IMR-90 (cell line): ENCODE measurements around the gene MT1H. TPM values are rescaled to one million over a fixed set of nuclear protein-coding genes. Genes with fewer than 3 reads are reported as not detected.

Source experiments
- ATAC-seq: fragments of 200-7000 bp; cut with Tn5 transposase; 2 replicates; pipeline ENCODE4 v1.9.1; 2020; ENCODE audit warnings: low read depth, mild to moderate bottlenecking, moderate library complexity
- BruUV-seq: library from RNA; stranded (reverse); fragments of 400-500 nt; replicated peaks from 2 replicates; lab custom pipeline; 2021; lab: Mats Ljungman, UMichigan
- CTCF ChIA-PET: fragments of 300-600 bp; formaldehyde crosslinking; extraction: SDS; loops from one replicate; lab custom pipeline; 2021; ENCODE audit warnings: antibody characterized with exemption; lab: Yijun Ruan, JAX
- POLR2A ChIA-PET: fragments of 300-600 bp; sonication (Branson Sonifier 250); formaldehyde crosslinking; loops from one replicate; lab custom pipeline; 2022; ENCODE audit warnings: antibody characterized with exemption; ENCODE audit not compliant: unreplicated experiment; lab: Charles Lee
- DNase-seq: peaks from one replicate; pipeline ENCODE4 v3.0.0; 2013
- H2AFZ ChIP-seq: replicated peaks from 2 replicates; pipeline ENCODE3; 2013; ENCODE audit warnings: low read length, mild to moderate bottlenecking; ENCODE audit not compliant: poor library complexity
- H2AK5ac ChIP-seq: 2 replicates; pipeline ENCODE4 v1.6.1; 2013; ENCODE audit warnings: low read depth, low read length, inconsistent platforms
- H2AK9ac ChIP-seq: replicated peaks from 2 replicates; pipeline ENCODE3; 2013; ENCODE audit warnings: mild to moderate bottlenecking, low read depth, low read length, moderate library complexity; ENCODE audit not compliant: poor library complexity
- H2BK120ac ChIP-seq: 2 replicates; pipeline ENCODE4 v1.6.1; 2013; ENCODE audit warnings: low read depth, low read length, inconsistent platforms
- H2BK15ac ChIP-seq: 3 replicates; pipeline ENCODE4 v1.6.1; 2013; ENCODE audit warnings: low read depth, low read length, inconsistent platforms
- H2BK20ac ChIP-seq: 2 replicates; pipeline ENCODE4 v1.6.1; 2013; ENCODE audit warnings: low read depth, mild to moderate bottlenecking, inconsistent platforms, low read length, moderate library complexity
- H2BK5ac ChIP-seq: 2 replicates; pipeline ENCODE4 v1.6.1; 2013; ENCODE audit warnings: mild to moderate bottlenecking, low read depth, low read length, inconsistent platforms; ENCODE audit not compliant: poor library complexity, severe bottlenecking
- H3K14ac ChIP-seq: replicated peaks from 2 replicates; pipeline ENCODE4 v1.6.1; 2013; ENCODE audit warnings: low read depth, low read length, inconsistent platforms
- H3K18ac ChIP-seq: 2 replicates; pipeline ENCODE4 v1.6.1; 2013; ENCODE audit warnings: low read depth, low read length, control low read depth
- H3K23ac ChIP-seq: 2 replicates; pipeline ENCODE4 v1.6.1; 2013; ENCODE audit warnings: low read depth, low read length, inconsistent platforms
- H3K27ac ChIP-seq: 2 replicates; pipeline ENCODE4 v1.5.1; 2013; ENCODE audit warnings: mild to moderate bottlenecking, control low read depth, low read length; ENCODE audit not compliant: insufficient read depth
- H3K27me3 ChIP-seq: 2 replicates; pipeline ENCODE4 v1.6.1; 2013; ENCODE audit warnings: low read length; ENCODE audit not compliant: control insufficient read depth, insufficient read depth
- H3K36me3 ChIP-seq: 2 replicates; pipeline ENCODE4 v1.6.1; 2013; ENCODE audit warnings: low read length, mixed read lengths; ENCODE audit not compliant: control insufficient read depth, insufficient read depth
- H3K4ac ChIP-seq: 2 replicates; pipeline ENCODE4 v1.6.1; 2013; ENCODE audit warnings: low read depth, low read length, inconsistent platforms
- H3K4me1 ChIP-seq: 2 replicates; pipeline ENCODE4 v1.6.1; 2013; ENCODE audit warnings: low read length, mixed read lengths; ENCODE audit not compliant: control insufficient read depth, insufficient read depth
- H3K4me2 ChIP-seq: 2 replicates; pipeline ENCODE4 v1.6.1; 2013; ENCODE audit warnings: low read depth, mild to moderate bottlenecking, control low read depth, low read length, moderate library complexity
- H3K4me3 ChIP-seq: 2 replicates; pipeline ENCODE4 v1.5.1; 2013; ENCODE audit warnings: low read depth, mild to moderate bottlenecking, control low read depth, low read length, moderate library complexity; ENCODE audit not compliant: insufficient read depth
- H3K56ac ChIP-seq: 2 replicates; pipeline ENCODE4 v1.6.1; 2013; ENCODE audit warnings: low read length, inconsistent platforms; ENCODE audit not compliant: insufficient read depth; ENCODE audit errors: extremely low read depth
- H3K79me1 ChIP-seq, 2 experiments: 2 replicates each; pipeline ENCODE4 v1.6.1; 2013; ENCODE audit warnings: low read length in 2 of 2, inconsistent platforms in 1 of 2, low read depth in 1 of 2
- H3K9ac ChIP-seq: 2 replicates; pipeline ENCODE4 v1.6.1; 2013; ENCODE audit warnings: low read depth, low read length, control low read depth
- H3K9me1 ChIP-seq: 2 replicates; pipeline ENCODE4 v1.6.1; 2013; ENCODE audit warnings: low read length, inconsistent platforms; ENCODE audit not compliant: insufficient read depth
- H3K9me3 ChIP-seq: 2 replicates; pipeline ENCODE4 v1.6.1; 2013; ENCODE audit warnings: low read length; ENCODE audit not compliant: control insufficient read depth, insufficient read depth
- H4K20me1 ChIP-seq: 2 replicates; pipeline ENCODE4 v1.6.1; 2013; ENCODE audit warnings: low read length, inconsistent platforms; ENCODE audit not compliant: insufficient read depth
- H4K5ac ChIP-seq: 2 replicates; pipeline ENCODE4 v1.6.1; 2013; ENCODE audit warnings: mild to moderate bottlenecking, low read depth, low read length, control low read depth
- H4K8ac ChIP-seq, 2 experiments: 2 replicates each; pipeline ENCODE4 v1.6.1; 2013; ENCODE audit warnings: low read depth in 2 of 2, low read length in 2 of 2, control low read depth in 1 of 2, inconsistent platforms in 1 of 2
- H4K91ac ChIP-seq: 2 replicates; pipeline ENCODE4 v1.6.1; 2013; ENCODE audit warnings: low read depth, low read length, inconsistent platforms; ENCODE audit not compliant: insufficient read depth
- CHD1 ChIP-seq: IDR thresholded peaks from 2 replicates; pipeline ENCODE4 v1.6.1; 2012; ENCODE audit warnings: low read depth, low read length, improper control_type of control experiment
- MAFK ChIP-seq: IDR thresholded peaks from 2 replicates; pipeline ENCODE4 v1.6.1; 2012; ENCODE audit warnings: low read depth, low read length, improper control_type of control experiment
- NFE2L2 ChIP-seq: fragments of 150-350 bp; IDR thresholded peaks from 2 replicates; pipeline ENCODE4 v1.6.1; 2016; ENCODE audit warnings: low read depth, mild to moderate bottlenecking, low read length
- WGBS, 2 experiments: methylation state at CpG; one replicate each; pipeline versions ENCODE4 v1.1.5 to v1.1.7; 2013; ENCODE audit warnings: missing lambda C conversion rate in 2 of 2; ENCODE audit not compliant: insufficient read length in 1 of 2; ENCODE audit errors: extremely low coverage in 2 of 2; 5-methylcytosine and 5-hydroxymethylcytosine counted together
- dilution Hi-C: fragments of 300-500 bp; cut with HindIII; formaldehyde crosslinking; loops from one replicate; pipeline ENCODE4 v1.14.3; 2018; ENCODE audit warnings: low sequenced_read_pairs; ENCODE audit not compliant: unreplicated experiment
- in situ Hi-C: fragments of 300-500 bp; cut with MboI; formaldehyde crosslinking; loops from 3 replicates; pipeline ENCODE4 v1.14.3; 2019; ENCODE audit warnings: low sequenced_read_pairs, inconsistent platforms, mixed read lengths
- intact Hi-C: fragments of 100-400 bp; cut with micrococcal nuclease; formaldehyde crosslinking; loops from 2 replicates; pipeline ENCODE4 v1.10.0; 2022
- polyA plus RNA-seq, 3 experiments: library from polyadenylated mRNA; depleted of rRNA; stranded (reverse); fragments of >200 nt; gene quantifications; 2 replicates each; pipeline ENCODE4 v1.2.3, GENCODE V29; 2012; ENCODE audit warnings: low replicate concordance in 1 of 3
- total RNA-seq: library from RNA; depleted of rRNA; stranded (reverse); fragments of >200 nt; gene quantifications from 2 replicates; pipeline ENCODE4 v1.2.3, GENCODE V29; 2012

MT1H gene
- total and polyA plus RNA-seq, 2 of the 4 experiments (the other 2 are of a cell fraction), result not detected

DNA sequence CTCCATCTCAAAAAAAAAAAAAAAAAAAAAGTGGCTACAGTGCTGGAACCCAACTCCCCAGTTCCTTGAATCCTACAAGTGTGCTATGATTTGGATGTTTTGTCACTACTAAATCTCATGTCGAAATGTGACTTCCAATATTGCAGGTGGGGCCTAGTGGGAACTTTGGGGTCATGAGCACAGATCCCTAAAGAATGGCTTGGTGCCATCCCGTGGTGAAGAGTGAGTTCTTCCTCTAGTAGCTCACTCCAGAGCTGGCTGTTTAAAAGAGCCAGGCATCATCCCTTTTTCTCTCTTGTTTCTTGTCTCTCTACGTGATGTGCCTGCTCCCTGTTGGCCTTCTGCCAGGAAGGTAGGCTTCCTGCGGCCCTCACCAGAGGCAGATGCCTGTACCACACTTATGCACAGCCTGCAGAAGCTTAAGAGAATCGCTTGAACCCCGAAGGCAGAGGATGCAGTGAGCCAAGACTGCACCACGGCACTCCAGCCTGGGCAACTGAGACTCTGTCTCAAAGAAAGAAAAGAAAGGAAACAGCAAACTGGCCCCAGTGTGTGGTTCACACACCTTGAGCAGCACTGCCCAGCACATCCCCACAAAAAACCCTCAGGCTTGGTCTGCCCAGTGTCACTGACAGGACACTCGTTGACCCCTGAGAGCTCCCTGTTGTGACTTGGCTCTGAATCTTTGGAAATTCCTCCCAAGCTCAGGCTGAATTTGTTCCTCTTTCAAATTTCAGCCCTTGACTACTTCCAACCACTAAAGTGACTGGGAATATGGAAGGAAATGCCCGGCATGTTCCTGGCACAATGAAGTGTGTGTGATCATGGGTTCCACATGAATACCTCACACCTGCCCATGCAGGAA, 40.9 kb upstream of the MT1H start:
- H4K8ac ChIP-seq, result no peak overlapping the region
- H2AK5ac ChIP-seq, result no peak overlapping the region
- H4K91ac ChIP-seq, result no peak overlapping the region
- H3K27me3 ChIP-seq, result peaks cover 27% of the 10 kb centered on the region
- BruUV-seq, result no TSS peak
- H3K4ac ChIP-seq, result no peak overlapping the region; the same call in 1 of the 2 replicates
- WGBS, 2 experiments, result 76% methylated on average over 3 of the region's 9 CpGs; no CpG with 5 or more reads in 1 of the 2 experiments
- 0 out of 3 replicates have a peak overlapping the region, but pooled peaks have one; percentile 60 for H2BK15ac ChIP-seq
- peaks cover 4% of the 10 kb centered on the region; the same call in 1 of the 2 replicates for H3K9me1 ChIP-seq
- intact Hi-C loops (loop anchor here (5.0 kb wide), 1 partner anchor 54 kb away; the partner anchor contains the start of gene MT1X), dilution Hi-C loops (no loop called here), in situ Hi-C loops (no loop called here)
- no peak overlapping the region for H2BK5ac ChIP-seq
- ATAC-seq (no peak), DNase-seq (no peak)
- no peak overlapping the region for H2BK120ac ChIP-seq
- no peak overlapping the region for H3K14ac ChIP-seq
- H3K36me3 ChIP-seq, result no peaks in the 10 kb centered on the region
- H3K4me2 ChIP-seq, result no peak overlapping the region
- ChIA-PET CTCF (no interaction called here), POLR2A (no interaction called here)
- peaks cover 17% of the 10 kb centered on the region for H3K4me1 ChIP-seq
- H4K20me1 ChIP-seq, result no peaks in the 10 kb centered on the region
- no peak overlapping the region for H3K27ac ChIP-seq
- no peaks in the 10 kb centered on the region for H3K9me3 ChIP-seq
- H3K9ac ChIP-seq, result no peak overlapping the region
- no peak for TF ChIP-seq MAFK
- TF ChIP-seq CHD1, result no peak
- no peak for TF ChIP-seq NFE2L2
- H2AK9ac ChIP-seq, result no peak overlapping the region
- peak overlapping the region; percentile 33 for H2AFZ ChIP-seq
- H3K23ac ChIP-seq, result no peak overlapping the region
- no peak overlapping the region for H3K4me3 ChIP-seq
- H2BK20ac ChIP-seq, result no peak overlapping the region
- no peak overlapping the region for H3K18ac ChIP-seq
- no peak overlapping the region for H3K56ac ChIP-seq
- H3K79me1 ChIP-seq, result peaks cover 3 to 13% of the 10 kb centered on the region in 2 experiments; a peak in 3 of 4 replicates
- no peak overlapping the region for H4K5ac ChIP-seq
